Colonic mucosa (tissue), 4 donors: ENCODE data around the gene PABPN1. TPM values are rescaled to one million over a fixed set of nuclear protein-coding genes. Genes with fewer than 3 reads are reported as not detected.

Experiments used
- DNase-seq: peaks from one replicate; pipeline ENCODE4 v3.0.0-alpha.2; 2020
- H3K27ac ChIP-seq: fragments of 200-600 bp; one replicate; pipeline ENCODE4 v1.8.0; 2021
- H3K27me3 ChIP-seq: fragments of 200-600 bp; one replicate; pipeline ENCODE4 v1.8.0; 2021
- H3K36me3 ChIP-seq: fragments of 200-600 bp; one replicate; pipeline ENCODE4 v1.8.0; 2021
- H3K4me1 ChIP-seq: fragments of 200-600 bp; one replicate; pipeline ENCODE4 v1.8.0; 2021; ENCODE audit warnings: mild to moderate bottlenecking
- H3K4me3 ChIP-seq: fragments of 200-600 bp; one replicate; pipeline ENCODE4 v1.8.0; 2021
- H3K9ac ChIP-seq, 2 donors: one replicate each; pipeline ENCODE4 v1.7.0; 2013; ENCODE audit warnings: control low read depth in 2 of 2, low read depth in 2 of 2, low read length in 2 of 2
- H3K9me3 ChIP-seq: fragments of 200-600 bp; one replicate; pipeline ENCODE4 v1.8.0; 2021
- intact Hi-C: fragments of 100-400 bp; cut with DNase I; formaldehyde crosslinking; loops from one replicate; pipeline ENCODE4 v1.14.1; 2022
- total RNA-seq, 2 donors: library from RNA; stranded (reverse); fragmentation: NEBNext Ultra II Directional in 1 of 2; extraction: Animal tissue kit (Norgen Biotek cat#: 25700) in 1 of 2; gene quantifications; one replicate each; pipeline ENCODE4 v1.2.1, GENCODE V29; 2021
- TF ChIP-seq, protein P1 (sequence below): fragments of 200-600 bp; IDR thresholded peaks from one replicate; pipeline ENCODE4 v1.8.0; 2022; ENCODE audit warnings: antibody characterized with exemption, mild to moderate bottlenecking
- donor health status: healthy.
- donor health status: DM: no; HTN: no; CAD: no.
- donor health status: DM: no; HTN: no; CAD: no.

The PABPN1 gene
- total RNA-seq, 2 donors from 2014 or later: 122 to 197 TPM

GRCh38 chr14:23308721-23309445, 12.4 kb upstream of the PABPN1 start:
- Histone ChIP-seq H3K27ac (no peak overlapping the region), H3K36me3 (no peaks in the 10 kb centered on the region), H3K9me3 (no peaks in the 10 kb centered on the region), H3K4me3 (no peak overlapping the region), H3K4me1 (peaks cover 17% of the 10 kb centered on the region), H3K27me3 (no peaks in the 10 kb centered on the region), H3K9ac (peak overlapping the region in 1 of 2 donors; percentile 99)
- no peak for DNase-seq
- intact Hi-C loops: no loop called here
- TF ChIP-seq, protein P1, sequence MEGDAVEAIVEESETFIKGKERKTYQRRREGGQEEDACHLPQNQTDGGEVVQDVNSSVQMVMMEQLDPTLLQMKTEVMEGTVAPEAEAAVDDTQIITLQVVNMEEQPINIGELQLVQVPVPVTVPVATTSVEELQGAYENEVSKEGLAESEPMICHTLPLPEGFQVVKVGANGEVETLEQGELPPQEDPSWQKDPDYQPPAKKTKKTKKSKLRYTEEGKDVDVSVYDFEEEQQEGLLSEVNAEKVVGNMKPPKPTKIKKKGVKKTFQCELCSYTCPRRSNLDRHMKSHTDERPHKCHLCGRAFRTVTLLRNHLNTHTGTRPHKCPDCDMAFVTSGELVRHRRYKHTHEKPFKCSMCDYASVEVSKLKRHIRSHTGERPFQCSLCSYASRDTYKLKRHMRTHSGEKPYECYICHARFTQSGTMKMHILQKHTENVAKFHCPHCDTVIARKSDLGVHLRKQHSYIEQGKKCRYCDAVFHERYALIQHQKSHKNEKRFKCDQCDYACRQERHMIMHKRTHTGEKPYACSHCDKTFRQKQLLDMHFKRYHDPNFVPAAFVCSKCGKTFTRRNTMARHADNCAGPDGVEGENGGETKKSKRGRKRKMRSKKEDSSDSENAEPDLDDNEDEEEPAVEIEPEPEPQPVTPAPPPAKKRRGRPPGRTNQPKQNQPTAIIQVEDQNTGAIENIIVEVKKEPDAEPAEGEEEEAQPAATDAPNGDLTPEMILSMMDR: no peak

DNA sequence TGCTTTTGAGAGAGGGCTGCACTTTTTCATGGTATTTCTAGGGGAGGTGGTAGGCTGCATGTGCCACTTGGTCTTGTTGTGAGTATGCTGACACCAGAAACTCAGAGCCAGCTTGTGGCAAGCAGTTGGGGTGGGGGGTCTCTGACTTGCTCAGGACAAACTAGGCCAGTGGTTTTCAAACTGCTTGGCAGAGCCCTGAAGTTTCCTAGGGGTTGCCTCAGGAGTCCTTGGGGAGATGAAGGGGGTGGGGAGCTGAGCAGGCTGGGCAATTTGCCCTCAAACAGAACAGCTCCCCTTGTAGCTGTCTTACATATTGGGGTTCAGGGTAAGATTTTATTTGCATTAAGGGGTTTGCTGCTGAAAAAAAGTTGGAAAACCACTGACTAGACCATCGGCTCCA, 10.7 kb upstream of the PABPN1 start:
- H3K4me1 ChIP-seq: peaks cover 17% of the 10 kb centered on the region
- intact Hi-C loops: no loop called here
- TF ChIP-seq, protein P1: no peak
- H3K4me3 ChIP-seq: no peak overlapping the region
- no peak overlapping the region for H3K27ac ChIP-seq
- no peaks in the 10 kb centered on the region for H3K36me3 ChIP-seq
- DNase-seq: no peak
- H3K27me3 ChIP-seq: no peaks in the 10 kb centered on the region
- no peak overlapping the region for H3K9ac ChIP-seq
- H3K9me3 ChIP-seq: no peaks in the 10 kb centered on the region

- TF ChIP-seq, protein P1: no peak
- Histone ChIP-seq H3K9ac (no peak overlapping the region), H3K36me3 (no peaks in the 10 kb centered on the region), H3K4me1 (no peaks in the 10 kb centered on the region), H3K9me3 (no peaks in the 10 kb centered on the region), H3K4me3 (no peak overlapping the region), H3K27me3 (no peaks in the 10 kb centered on the region), H3K27ac (no peak overlapping the region)
- intact Hi-C loops: no loop called here
- no peak for DNase-seq
Observed at GRCh38 chr14:23316300-23316699, 5.0 kb upstream of the PABPN1 start.

DNA sequence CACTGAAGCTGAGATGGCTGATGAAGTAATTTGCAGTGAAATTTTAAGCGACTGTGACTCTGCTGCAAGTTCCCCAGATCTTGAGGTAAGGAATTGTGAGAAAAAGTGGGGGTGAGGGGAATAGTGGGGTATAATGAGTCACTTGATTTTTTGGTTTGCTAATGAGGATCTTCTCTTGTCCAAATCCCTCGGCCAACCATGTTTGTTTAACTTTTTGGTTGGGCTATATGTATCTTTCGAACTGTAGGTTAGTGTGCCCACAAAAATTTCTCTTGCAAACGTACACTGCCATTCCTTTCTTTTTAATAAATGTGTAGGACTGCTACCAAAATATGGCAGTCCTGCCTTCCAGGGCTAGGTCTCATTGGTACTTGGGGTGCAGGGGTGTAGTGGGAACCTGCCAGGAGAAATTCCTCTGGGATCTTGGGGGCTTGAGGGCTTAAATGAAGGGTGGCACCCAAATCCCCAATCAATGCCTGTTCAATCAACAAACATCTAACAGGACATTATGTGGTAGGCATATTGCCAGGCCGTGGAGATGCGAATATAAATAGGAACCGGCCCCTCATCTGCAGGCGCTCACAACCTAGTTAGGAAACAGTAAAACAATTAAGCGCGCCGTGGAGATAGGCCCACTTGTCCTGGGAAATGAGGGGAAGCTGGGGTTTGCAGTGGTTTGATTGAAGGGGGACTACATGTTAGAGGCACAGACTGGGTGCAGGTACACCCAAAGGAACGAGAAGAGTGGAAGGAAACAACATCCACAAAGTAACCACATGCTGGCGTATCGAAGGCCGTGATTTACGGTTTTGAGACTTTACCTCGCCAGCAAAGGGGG, 1.3 kb upstream of the PABPN1 start:
- TF ChIP-seq, protein P1: no peak
- peak overlapping the region; percentile 93 for H3K27ac ChIP-seq
- no peaks in the 10 kb centered on the region for H3K27me3 ChIP-seq
- H3K9ac ChIP-seq: peak overlapping the region in 1 of 2 donors; percentile 22
- no peaks in the 10 kb centered on the region for H3K4me1 ChIP-seq
- H3K4me3 ChIP-seq: peak overlapping the region; percentile 30
- H3K9me3 ChIP-seq: no peaks in the 10 kb centered on the region
- intact Hi-C loops: loop anchor here (10.0 kb wide), 3 partner anchors 55 to 155 kb away; no protein-coding TSS in a partner anchor
- peaks cover 9% of the 10 kb centered on the region for H3K36me3 ChIP-seq
- DNase-seq: peak; percentile 33

DNA sequence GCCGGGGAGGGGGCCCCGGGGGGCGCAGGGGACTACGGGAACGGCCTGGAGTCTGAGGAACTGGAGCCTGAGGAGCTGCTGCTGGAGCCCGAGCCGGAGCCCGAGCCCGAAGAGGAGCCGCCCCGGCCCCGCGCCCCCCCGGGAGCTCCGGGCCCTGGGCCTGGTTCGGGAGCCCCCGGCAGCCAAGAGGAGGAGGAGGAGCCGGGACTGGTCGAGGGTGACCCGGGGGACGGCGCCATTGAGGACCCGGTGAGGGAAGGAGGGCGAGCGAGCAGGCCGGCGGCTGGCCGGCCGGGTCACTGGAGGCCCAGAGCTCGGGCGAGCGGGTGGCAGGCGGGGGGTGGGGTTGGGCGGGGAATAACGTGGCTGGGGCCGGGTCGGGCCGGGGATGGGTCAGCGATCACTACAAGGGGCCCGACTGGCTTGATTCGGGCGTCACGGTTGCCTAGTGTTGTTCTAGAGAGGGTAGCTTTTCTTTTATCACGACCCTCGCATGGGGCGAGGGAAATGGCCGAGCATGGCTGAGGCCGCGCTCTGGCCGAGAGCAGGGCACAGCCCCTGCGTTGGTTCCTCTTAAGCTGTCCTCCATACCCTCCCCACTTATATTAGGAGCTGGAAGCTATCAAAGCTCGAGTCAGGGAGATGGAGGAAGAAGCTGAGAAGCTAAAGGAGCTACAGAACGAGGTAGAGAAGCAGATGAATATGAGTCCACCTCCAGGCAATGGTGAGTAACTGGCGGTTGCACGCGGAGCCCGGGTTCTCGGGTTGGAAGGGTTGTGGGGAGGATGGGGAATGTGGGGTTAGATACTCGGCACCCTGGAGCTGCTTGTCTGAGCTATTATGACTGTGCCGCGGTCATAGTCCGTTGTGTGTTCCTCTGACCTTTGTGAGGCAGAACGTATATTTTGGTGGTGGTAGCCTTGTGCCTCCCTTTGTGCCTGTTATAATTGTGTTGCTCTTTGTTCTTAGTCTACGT, 603 bp downstream of the PABPN1 start:
- Histone ChIP-seq H3K9ac (peak overlapping the region; percentile 87 to 91), H3K27ac (peak overlapping the region; percentile 92), H3K4me3 (peak overlapping the region; percentile 96), H3K36me3 (peaks cover 10% of the 10 kb centered on the region), H3K4me1 (no peaks in the 10 kb centered on the region), H3K9me3 (no peaks in the 10 kb centered on the region), H3K27me3 (no peaks in the 10 kb centered on the region)
- TF ChIP-seq, protein P1: no peak
- DNase-seq: peak; percentile 57
- intact Hi-C loops: loop anchor here (10.0 kb wide), 3 partner anchors 57 to 153 kb away; no protein-coding TSS in a partner anchor
